Eye (tissue), 1 donor: Measurements from ENCODE around the gene SPECC1L.

Source experiments
- DNase-seq: peaks from one replicate; pipeline ENCODE4 v3.0.0-alpha.2; 2015

Gene SPECC1L

GRCh38 chr22:24430431-24431308, 160.0 kb downstream of the SPECC1L start:
- no peak for DNase-seq

- DNase-seq, result no peak
These were observed 160.8 kb downstream of the SPECC1L start for GRCh38 chr22:24431309-24432034.

- DNase-seq, result no peak
These were observed 161.6 kb downstream of the SPECC1L start for GRCh38 chr22:24432059-24432853.

GRCh38 chr22:24433001-24433827, 162.6 kb downstream of the SPECC1L start:
- no peak for DNase-seq

GRCh38 chr22:24433828-24434470, 163.3 kb downstream of the SPECC1L start:
- DNase-seq, result no peak

GRCh38 chr22:24434471-24435322, 164.1 kb downstream of the SPECC1L start:
- DNase-seq, result peak; percentile 41

GRCh38 chr22:24435323-24435645, 164.7 kb downstream of the SPECC1L start:
- no peak for DNase-seq

- DNase-seq, result no peak
These were observed 165.3 kb downstream of the SPECC1L start for GRCh38 chr22:24435861-24436371.

- no peak for DNase-seq
These were observed 165.9 kb downstream of the SPECC1L start for GRCh38 chr22:24436553-24436952.

GRCh38 chr22:24437091-24437490, 166.5 kb downstream of the SPECC1L start:
- DNase-seq, result no peak

GRCh38 chr22:24437741-24438328, 167.2 kb downstream of the SPECC1L start:
- no peak for DNase-seq

- DNase-seq, result no peak
These were observed 169.7 kb downstream of the SPECC1L start for GRCh38 chr22:24440270-24440717.

- DNase-seq, result no peak
These were observed 170.2 kb downstream of the SPECC1L start for GRCh38 chr22:24440718-24441405.

GRCh38 chr22:24441406-24442351, 171.0 kb downstream of the SPECC1L start:
- no peak for DNase-seq

GRCh38 chr22:24442352-24442744, 171.7 kb downstream of the SPECC1L start:
- no peak for DNase-seq

GRCh38 chr22:24443668-24444067, 173.0 kb downstream of the SPECC1L start:
- no peak for DNase-seq

GRCh38 chr22:24444251-24444650, 173.6 kb downstream of the SPECC1L start:
- DNase-seq, result no peak

GRCh38 chr22:24444729-24445466, 174.3 kb downstream of the SPECC1L start:
- no peak for DNase-seq
